HG02943 (cell line): Measurements from ENCODE around the gene KAT8.
A peak's percentile ranks its signal among the peaks of the same experiment; 100 is the strongest.
"Not testable (repeated sequence)": the region's sequence is repeated elsewhere in the genome, so short reads cannot be mapped to it uniquely, and the experiment has no call there.

ENCODE experiments used
- ATAC-seq: cut with Tn5 transposase; IDR thresholded peaks from one replicate; pipeline ENCODE4 v1.9.1; 2021; ENCODE audit warnings: mild to moderate bottlenecking, low read depth, moderate library complexity; ENCODE audit not compliant: unreplicated experiment

KAT8 gene

GRCh38 chr16:31083556-31083955, 33.9 kb upstream of the KAT8 start:
- no peak for ATAC-seq

GRCh38 chr16:31083981-31084380, 33.5 kb upstream of the KAT8 start:
- ATAC-seq = no peak

- ATAC-seq = no peak
Measured at GRCh38 chr16:31084584-31085302, 32.7 kb upstream of the KAT8 start.

GRCh38 chr16:31085411-31085810, 32.1 kb upstream of the KAT8 start:
- no peak for ATAC-seq

GRCh38 chr16:31085873-31086628, 31.4 kb upstream of the KAT8 start:
- ATAC-seq = no peak

GRCh38 chr16:31086629-31086906, 30.9 kb upstream of the KAT8 start:
- no peak for ATAC-seq

- ATAC-seq = no peak
Measured at GRCh38 chr16:31087481-31087880, 30.0 kb upstream of the KAT8 start.

- no peak for ATAC-seq
Measured at GRCh38 chr16:31087971-31088370, 29.5 kb upstream of the KAT8 start.

GRCh38 chr16:31088459-31089183, 28.8 kb upstream of the KAT8 start, which contains the start of gene PRSS53:
TSS of gene PRSS53 (minus strand) at chr16:31088943. CDS start at chr16:31088809, 134 bp downstream.
- ATAC-seq = no peak

GRCh38 chr16:31089199-31089598, 28.3 kb upstream of the KAT8 start:
- ATAC-seq = no peak

- ATAC-seq = no peak
Measured at GRCh38 chr16:31090540-31090939, 26.9 kb upstream of the KAT8 start.

GRCh38 chr16:31092330-31092729, 25.1 kb upstream of the KAT8 start:
- ATAC-seq = no peak

GRCh38 chr16:31093132-31093703, 24.2 kb upstream of the KAT8 start:
- no peak for ATAC-seq

- peak; percentile 5 for ATAC-seq
Measured at GRCh38 chr16:31094088-31094423, 23.4 kb upstream of the KAT8 start.

- ATAC-seq = peak; percentile 72
Measured at GRCh38 chr16:31094424-31095120, 22.9 kb upstream of the KAT8 start, which contains the start of gene VKORC1. TSS of gene VKORC1 (minus strand) at chr16:31094797. CDS start at chr16:31094729, 68 bp downstream.

- ATAC-seq = no peak
Measured at GRCh38 chr16:31099860-31100638, 17.4 kb upstream of the KAT8 start.

- not testable (repeated sequence) for ATAC-seq
Measured at GRCh38 chr16:31100876-31101641, 16.4 kb upstream of the KAT8 start.

GRCh38 chr16:31105677-31106213, 11.7 kb upstream of the KAT8 start:
- no peak for ATAC-seq
